Caco-2 (cell line): Measurements from ENCODE around the gene RPRD1A. TPM values are rescaled to one million over a fixed set of nuclear protein-coding genes. Genes with fewer than 3 reads are reported as not detected.

Experiments
- BruUV-seq: library from RNA; stranded (reverse); fragments of 400-500 nt; replicated peaks from 2 replicates; lab custom pipeline; 2021; lab: Mats Ljungman, UMichigan
- CTCF ChIA-PET: fragments of 300-600 bp; sonication (Branson Sonifier 250); formaldehyde crosslinking; loops from one replicate; lab custom pipeline; 2022; ENCODE audit warnings: antibody characterized with exemption; lab: Charles Lee
- POLR2A ChIA-PET: fragments of 300-600 bp; sonication (Branson Sonifier 250); formaldehyde crosslinking; loops from one replicate; lab custom pipeline; 2022; ENCODE audit warnings: antibody characterized with exemption; lab: Charles Lee
- DNase-seq, 2 experiments: peaks; one replicate each; pipeline versions ENCODE4 v3.0.0 to v3.0.0-alpha.2; 2020 to 2022
- H3K27me3 ChIP-seq: replicated peaks from 2 replicates; pipeline ENCODE4 v1.6.0; 2011; ENCODE audit warnings: low read length; ENCODE audit not compliant: control insufficient read depth, insufficient read depth
- H3K36me3 ChIP-seq: 2 replicates; pipeline ENCODE4 v1.5.1; 2011; ENCODE audit warnings: low read length; ENCODE audit not compliant: control insufficient read depth, insufficient read depth
- H3K4me1 ChIP-seq: fragments of 250-450 bp; sonication (Bioruptor Pico); 2 replicates; pipeline ENCODE4 v1.5.1; 2020; ENCODE audit warnings: mild to moderate bottlenecking
- H3K4me3 ChIP-seq: 2 replicates; pipeline ENCODE4 v1.5.1; 2011; ENCODE audit warnings: low read depth, mild to moderate bottlenecking, control low read depth, low read length
- H3K9me3 ChIP-seq: fragments of 250-450 bp; sonication (Bioruptor Pico); 2 replicates; pipeline ENCODE4 v1.5.1; 2020; ENCODE audit warnings: mild to moderate bottlenecking, moderate library complexity
- H3K27ac Mint-ChIP-seq: one replicate; pipeline ENCODE4 v1.8.0; 2022; ENCODE audit warnings: mixed read lengths; ENCODE audit not compliant: unreplicated experiment
- H3K27me3 Mint-ChIP-seq: one replicate; pipeline ENCODE4 v1.8.0; 2022; ENCODE audit warnings: mixed read lengths; ENCODE audit not compliant: insufficient read depth, unreplicated experiment
- H3K36me3 Mint-ChIP-seq: one replicate; pipeline ENCODE4 v1.8.0; 2022; ENCODE audit warnings: mild to moderate bottlenecking, mixed read lengths; ENCODE audit not compliant: insufficient read depth, unreplicated experiment
- H3K4me1 Mint-ChIP-seq: one replicate; pipeline ENCODE4 v1.8.0; 2022; ENCODE audit warnings: low read depth, mixed read lengths; ENCODE audit not compliant: unreplicated experiment
- H3K4me3 Mint-ChIP-seq: one replicate; pipeline ENCODE4 v1.8.0; 2022; ENCODE audit warnings: mild to moderate bottlenecking, moderate library complexity, mixed read lengths; ENCODE audit not compliant: unreplicated experiment
- H3K9me3 Mint-ChIP-seq: one replicate; pipeline ENCODE4 v1.8.0; 2022; ENCODE audit warnings: mixed read lengths; ENCODE audit not compliant: unreplicated experiment
- CTCF ChIP-seq, 2 experiments: fragments of 200-600 bp in 1 of 2; IDR thresholded peaks; 1 replicate in 1 of 2; 2 replicates in 1 of 2; pipeline versions ENCODE4 v1.5.1 to v1.8.0; 2011 to 2022; ENCODE audit warnings: antibody characterized with exemption in 1 of 2, control low read depth in 1 of 2, inconsistent platforms in 1 of 2, low read depth in 1 of 2, low read length in 1 of 2, mild to moderate bottlenecking in 1 of 2, moderate library complexity in 1 of 2; ENCODE audit not compliant: insufficient read depth in 1 of 2, severe bottlenecking in 1 of 2, unreplicated experiment in 1 of 2
- intact Hi-C: fragments of 100-400 bp; cut with micrococcal nuclease; formaldehyde crosslinking; loops from one replicate; pipeline ENCODE4 v1.10.0; 2022; ENCODE audit not compliant: unreplicated experiment
- total RNA-seq: library from RNA; stranded (reverse); gene quantifications from 2 replicates; pipeline ENCODE4 v1.2.3, GENCODE V29; 2022

RPRD1A gene
- total RNA-seq, 1 experiment from 2014 or later: 18.9 TPM

GRCh38 chr18:36043153-36043552, 24.2 kb downstream of the RPRD1A start:
- no peak for DNase-seq
- BruUV-seq: no TSS peak
- no peak for TF ChIP-seq CTCF (IDR thresholded peaks at IDR 0.05; ENCODE audit: insufficient read depth in 1 of 2, low read depth in 1 of 2, low read length in 1 of 2, severe bottlenecking in 1 of 2, unreplicated experiment in 1 of 2)
- ChIA-PET POLR2A (no interaction called here), CTCF (no interaction called here)
- no peaks in the 10 kb centered on the region for H3K4me1 Mint-ChIP-seq
- H3K27me3 Mint-ChIP-seq: no peaks in the 10 kb centered on the region
- H3K4me3 ChIP-seq: no peak overlapping the region
- H3K36me3 Mint-ChIP-seq: no peaks in the 10 kb centered on the region
- H3K4me3 Mint-ChIP-seq: no peak overlapping the region
- intact Hi-C loops: no loop called here
- H3K27ac Mint-ChIP-seq: no peak overlapping the region
- no peaks in the 10 kb centered on the region for H3K36me3 ChIP-seq
- H3K9me3 ChIP-seq: peaks cover 5% of the 10 kb centered on the region; the same call in 1 of the 2 replicates
- H3K9me3 Mint-ChIP-seq: no peaks in the 10 kb centered on the region
- no peaks in the 10 kb centered on the region for H3K27me3 ChIP-seq
- no peaks in the 10 kb centered on the region for H3K4me1 ChIP-seq

GRCh38 chr18:36041146-36041545, 26.2 kb downstream of the RPRD1A start:
- no TSS peak for BruUV-seq
- no peak for DNase-seq
- CTCF ChIA-PET: no interaction called here
- Mint-ChIP-seq H3K27ac (no peak overlapping the region), H3K4me1 (no peaks in the 10 kb centered on the region), H3K4me3 (no peak overlapping the region), H3K9me3 (no peaks in the 10 kb centered on the region), H3K36me3 (peaks cover 6% of the 10 kb centered on the region), H3K27me3 (no peaks in the 10 kb centered on the region)
- Histone ChIP-seq H3K9me3 (peaks cover 5% of the 10 kb centered on the region; the same call in 1 of the 2 replicates), H3K36me3 (no peaks in the 10 kb centered on the region), H3K27me3 (no peaks in the 10 kb centered on the region), H3K4me1 (no peaks in the 10 kb centered on the region), H3K4me3 (no peak overlapping the region)
- intact Hi-C loops: no loop called here
- POLR2A ChIA-PET: no interaction called here
- no peak for TF ChIP-seq CTCF (IDR thresholded peaks at IDR 0.05; ENCODE audit: insufficient read depth in 1 of 2, low read depth in 1 of 2, low read length in 1 of 2, severe bottlenecking in 1 of 2, unreplicated experiment in 1 of 2)

GRCh38 chr18:36038102-36038663, 29.2 kb downstream of the RPRD1A start:
- no peak for TF ChIP-seq CTCF (IDR thresholded peaks at IDR 0.05; ENCODE audit: insufficient read depth in 1 of 2, low read depth in 1 of 2, low read length in 1 of 2, severe bottlenecking in 1 of 2, unreplicated experiment in 1 of 2)
- ChIA-PET CTCF (no interaction called here), POLR2A (no interaction called here)
- BruUV-seq: no TSS peak
- no peaks in the 10 kb centered on the region for H3K27me3 ChIP-seq
- Mint-ChIP-seq H3K27ac (no peak overlapping the region), H3K27me3 (no peaks in the 10 kb centered on the region), H3K4me1 (no peaks in the 10 kb centered on the region), H3K4me3 (no peak overlapping the region), H3K36me3 (peaks cover 6% of the 10 kb centered on the region), H3K9me3 (no peaks in the 10 kb centered on the region)
- peaks cover 5% of the 10 kb centered on the region; the same call in 1 of the 2 replicates for H3K9me3 ChIP-seq
- no peaks in the 10 kb centered on the region for H3K36me3 ChIP-seq
- no peak for DNase-seq
- H3K4me1 ChIP-seq: no peaks in the 10 kb centered on the region; the same call in 1 of the 2 replicates
- intact Hi-C loops: no loop called here
- no peak overlapping the region for H3K4me3 ChIP-seq
